Neural cell (in vitro differentiated cells): ENCODE data around the gene OR7A17. TPM values are rescaled to one million over a fixed set of nuclear protein-coding genes. Genes with fewer than 3 reads are reported as not detected.

Experiments used
- H2AFZ ChIP-seq: fragments of 200-600, 300-800 bp; sonication (generic), shearing (Covaris generic); 2 replicates; pipeline ENCODE4 v1.6.0; 2014; ENCODE audit warnings: low read depth, mild to moderate bottlenecking, antibody characterized with exemption, low read length, moderate library complexity
- H3F3A ChIP-seq: fragments of 200-600 bp; shearing (Covaris generic); 2 replicates; pipeline ENCODE4 v1.6.1; 2016; ENCODE audit warnings: mild to moderate bottlenecking, moderate library complexity, mixed read lengths, antibody characterized with exemption, low read length; ENCODE audit not compliant: insufficient read depth, poor library complexity, severe bottlenecking
- H3K27ac ChIP-seq: fragments of 200-600, 300-800 bp; sonication (generic), shearing (Covaris generic); 2 replicates; pipeline ENCODE4 v1.5.1; 2014; ENCODE audit warnings: mild to moderate bottlenecking, low read length, moderate library complexity
- H3K27me3 ChIP-seq: fragments of 300-800, 200-600 bp; sonication (generic), shearing (Covaris generic); 2 replicates; pipeline ENCODE4 v1.6.0; 2014; ENCODE audit warnings: mild to moderate bottlenecking, low read depth, low read length, moderate library complexity; ENCODE audit not compliant: insufficient read depth
- H3K36me3 ChIP-seq: fragments of 300-800, 200-600 bp; sonication (generic), shearing (Covaris generic); 2 replicates; pipeline ENCODE4 v1.5.1; 2014; ENCODE audit warnings: mild to moderate bottlenecking, antibody characterized with exemption, low read length, moderate library complexity; ENCODE audit not compliant: insufficient read depth
- H3K4me2 ChIP-seq: fragments of 300-800, 200-600 bp; sonication (generic), shearing (Covaris generic); 2 replicates; pipeline ENCODE4 v1.6.0; 2014; ENCODE audit warnings: mild to moderate bottlenecking, low read length
- H3K4me3 ChIP-seq: fragments of 300-800, 200-600 bp; sonication (generic), shearing (Covaris generic); 2 replicates; pipeline ENCODE4 v1.5.1; 2014; ENCODE audit warnings: mild to moderate bottlenecking, low read length, moderate library complexity
- H3K79me2 ChIP-seq: fragments of 200-600 bp; shearing (Covaris generic); replicated peaks from 2 replicates; pipeline ENCODE4 v1.6.0; 2014; ENCODE audit warnings: mild to moderate bottlenecking, low read length, moderate library complexity; ENCODE audit not compliant: insufficient read depth
- H3K9ac ChIP-seq: fragments of 300-800, 200-600 bp; sonication (generic), shearing (Covaris generic); 2 replicates; pipeline ENCODE4 v1.6.1; 2016; ENCODE audit warnings: mild to moderate bottlenecking, low read length, mixed read lengths
- H3K9me2 ChIP-seq: fragments of 200-600 bp; shearing (Covaris generic); 2 replicates; pipeline ENCODE4 v1.6.1; 2016; ENCODE audit warnings: mild to moderate bottlenecking, low read length, mixed read lengths; ENCODE audit not compliant: insufficient read depth
- H3K9me3 ChIP-seq: fragments of 200-600, 300-800 bp; sonication (generic), shearing (Covaris generic); 2 replicates; pipeline ENCODE4 v1.6.1; 2016; ENCODE audit warnings: mild to moderate bottlenecking, mixed run types, low read length, moderate library complexity, mixed read lengths
- H4K20me1 ChIP-seq: fragments of 200-600 bp; shearing (Covaris generic); 2 replicates; pipeline ENCODE4 v1.6.1; 2016; ENCODE audit warnings: mild to moderate bottlenecking, mixed run types; ENCODE audit not compliant: insufficient read depth
- CTCF ChIP-seq: fragments of 450-650 bp; IDR thresholded peaks from 2 replicates; pipeline ENCODE4 v1.5.1; 2014; ENCODE audit warnings: antibody characterized with exemption, mild to moderate bottlenecking, moderate library complexity; ENCODE audit not compliant: poor library complexity, severe bottlenecking
- EP300 ChIP-seq: fragments of 450-650 bp; conservative IDR thresholded peaks from 2 replicates; pipeline ENCODE4 v1.6.1; 2014; ENCODE audit warnings: antibody characterized with exemption, mild to moderate bottlenecking, moderate library complexity; ENCODE audit not compliant: poor library complexity, severe bottlenecking
- EZH2 ChIP-seq: fragments of 200-600, 300-800 bp; shearing (Covaris generic), sonication (generic); IDR thresholded peaks from 2 replicates; pipeline ENCODE4 v1.6.1; 2014; ENCODE audit warnings: antibody characterized with exemption, low read length, borderline replicate concordance, mild to moderate bottlenecking; ENCODE audit not compliant: insufficient read depth, poor library complexity, severe bottlenecking
- MXI1 ChIP-seq: fragments of 450-650 bp; conservative IDR thresholded peaks from 2 replicates; pipeline ENCODE4 v1.6.1; 2014; ENCODE audit warnings: antibody characterized with exemption, mild to moderate bottlenecking; ENCODE audit not compliant: poor library complexity, severe bottlenecking
- POLR2AphosphoS5 ChIP-seq: IDR thresholded peaks from 2 replicates; pipeline ENCODE4 v1.6.1; 2012
- RAD21 ChIP-seq: fragments of 450-650 bp; conservative IDR thresholded peaks from 2 replicates; pipeline ENCODE4 v1.6.1; 2014; ENCODE audit warnings: antibody characterized with exemption, mild to moderate bottlenecking, moderate library complexity
- REST ChIP-seq: IDR thresholded peaks from 2 replicates; pipeline ENCODE4 v1.6.1; 2012; ENCODE audit warnings: borderline replicate concordance
- SMC3 ChIP-seq: fragments of 450-650 bp; conservative IDR thresholded peaks from 2 replicates; pipeline ENCODE4 v1.6.1; 2014; ENCODE audit warnings: antibody characterized with exemption, mild to moderate bottlenecking, moderate library complexity; ENCODE audit not compliant: poor library complexity
- TAF1 ChIP-seq: IDR thresholded peaks from 2 replicates; pipeline ENCODE4 v1.6.1; 2012; ENCODE audit warnings: low read depth
- polyA plus RNA-seq: library from polyadenylated mRNA; depleted of rRNA; stranded (reverse); fragments of >200 nt; gene quantifications from 2 replicates; pipeline ENCODE4 v1.2.3, GENCODE V29; 2014

The OR7A17 gene
- polyA plus RNA-seq, 1 donor from 2014 or later, result not detected

- Histone ChIP-seq H3K4me3 (no peak overlapping the region), H3K27ac (no peak overlapping the region), H3K36me3 (no peaks in the 10 kb centered on the region), H4K20me1 (no peaks in the 10 kb centered on the region), H3K79me2 (no peaks in the 10 kb centered on the region), H3K27me3 (no peaks in the 10 kb centered on the region), H3K9me2 (no peaks in the 10 kb centered on the region), H3F3A (no peaks in the 10 kb centered on the region), H3K9me3 (no peaks in the 10 kb centered on the region), H3K9ac (no peak overlapping the region), H3K4me2 (no peak overlapping the region), H2AFZ (no peak overlapping the region)
- TF ChIP-seq EP300 (no peak), TAF1 (no peak), MXI1 (no peak), CTCF (no peak), SMC3 (no peak), RAD21 (no peak), POLR2AphosphoS5 (no peak), REST (no peak), EZH2 (no peak)
These were observed 15.8 kb upstream of the OR7A17 start for GRCh38 chr19:14901675-14902260.

GRCh38 chr19:14890643-14891379 lies 4.9 kb upstream of the OR7A17 start:
- no peaks in the 10 kb centered on the region for H3K9me2 ChIP-seq
- no peak for TF ChIP-seq POLR2AphosphoS5
- no peak for TF ChIP-seq RAD21
- TF ChIP-seq MXI1, result no peak
- TF ChIP-seq EZH2, result no peak
- TF ChIP-seq REST, result no peak
- TF ChIP-seq TAF1, result no peak
- TF ChIP-seq SMC3, result no peak
- no peak for TF ChIP-seq EP300
- TF ChIP-seq CTCF, result no peak
- no peak overlapping the region for H3K9ac ChIP-seq
- H3F3A ChIP-seq, result no peaks in the 10 kb centered on the region
- H2AFZ ChIP-seq, result no peak overlapping the region
- no peaks in the 10 kb centered on the region for H3K27me3 ChIP-seq
- no peak overlapping the region for H3K27ac ChIP-seq
- H3K9me3 ChIP-seq, result no peaks in the 10 kb centered on the region
- H4K20me1 ChIP-seq, result no peaks in the 10 kb centered on the region
- H3K79me2 ChIP-seq, result no peaks in the 10 kb centered on the region
- no peak overlapping the region for H3K4me2 ChIP-seq
- no peaks in the 10 kb centered on the region for H3K36me3 ChIP-seq
- no peak overlapping the region for H3K4me3 ChIP-seq
